ENCODE results near the gene RAB42.

DNA sequence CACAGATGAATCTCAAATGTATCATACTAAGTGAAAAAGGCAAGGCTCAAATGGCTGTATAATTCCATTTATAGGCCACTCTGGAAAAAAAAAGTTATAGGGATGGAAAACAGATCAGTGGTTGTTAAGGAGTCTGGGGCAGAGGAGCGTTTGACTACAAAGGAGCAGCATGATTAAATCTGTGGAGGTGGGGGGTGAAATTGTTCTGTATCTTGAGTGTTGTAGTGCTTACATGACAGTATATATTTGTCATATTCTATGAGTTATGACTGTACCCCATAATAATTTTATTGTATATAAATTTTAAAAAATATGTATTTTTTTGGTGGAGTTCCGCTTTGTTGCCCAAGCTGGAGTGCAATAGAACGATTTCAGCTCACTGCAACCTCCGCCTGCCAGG lies 40.5 kb downstream of the RAB42 start:
- TF ChIP-seq, protein P1, sequence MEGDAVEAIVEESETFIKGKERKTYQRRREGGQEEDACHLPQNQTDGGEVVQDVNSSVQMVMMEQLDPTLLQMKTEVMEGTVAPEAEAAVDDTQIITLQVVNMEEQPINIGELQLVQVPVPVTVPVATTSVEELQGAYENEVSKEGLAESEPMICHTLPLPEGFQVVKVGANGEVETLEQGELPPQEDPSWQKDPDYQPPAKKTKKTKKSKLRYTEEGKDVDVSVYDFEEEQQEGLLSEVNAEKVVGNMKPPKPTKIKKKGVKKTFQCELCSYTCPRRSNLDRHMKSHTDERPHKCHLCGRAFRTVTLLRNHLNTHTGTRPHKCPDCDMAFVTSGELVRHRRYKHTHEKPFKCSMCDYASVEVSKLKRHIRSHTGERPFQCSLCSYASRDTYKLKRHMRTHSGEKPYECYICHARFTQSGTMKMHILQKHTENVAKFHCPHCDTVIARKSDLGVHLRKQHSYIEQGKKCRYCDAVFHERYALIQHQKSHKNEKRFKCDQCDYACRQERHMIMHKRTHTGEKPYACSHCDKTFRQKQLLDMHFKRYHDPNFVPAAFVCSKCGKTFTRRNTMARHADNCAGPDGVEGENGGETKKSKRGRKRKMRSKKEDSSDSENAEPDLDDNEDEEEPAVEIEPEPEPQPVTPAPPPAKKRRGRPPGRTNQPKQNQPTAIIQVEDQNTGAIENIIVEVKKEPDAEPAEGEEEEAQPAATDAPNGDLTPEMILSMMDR (conservative IDR thresholded peaks at IDR 0.05; ENCODE audit: low read length), result no peak
- TF ChIP-seq EZH2phosphoT487 (IDR thresholded peaks at IDR 0.05; ENCODE audit: borderline replicate concordance), result no peak

All from Loucy (cell line).